GM18526 (cell line): Measurements from ENCODE around the gene CNOT10.

Experiments
- POLR2A ChIP-seq: IDR thresholded peaks from 3 replicates; pipeline ENCODE4 v1.6.1; 2011; ENCODE audit not compliant: insufficient read length; ENCODE audit errors: extremely low read depth

CNOT10 gene

GRCh38 chr3:32725721-32726120 lies 40.7 kb downstream of the CNOT10 start:
- TF ChIP-seq POLR2A = no peak

- no peak for TF ChIP-seq POLR2A
Observed at GRCh38 chr3:32733631-32734229, 48.7 kb downstream of the CNOT10 start.

- TF ChIP-seq POLR2A = no peak
Observed at GRCh38 chr3:32734756-32735155, 49.8 kb downstream of the CNOT10 start.

GRCh38 chr3:32743934-32744333 lies 58.9 kb downstream of the CNOT10 start:
- no peak for TF ChIP-seq POLR2A

GRCh38 chr3:32751377-32751776 lies 66.4 kb downstream of the CNOT10 start:
- no peak for TF ChIP-seq POLR2A

GRCh38 chr3:32755761-32756160 lies 70.8 kb downstream of the CNOT10 start:
- TF ChIP-seq POLR2A = no peak

- no peak for TF ChIP-seq POLR2A
Observed at GRCh38 chr3:32757618-32758374, 72.8 kb downstream of the CNOT10 start.

- TF ChIP-seq POLR2A = no peak
Observed at GRCh38 chr3:32758375-32758753, 73.4 kb downstream of the CNOT10 start.

GRCh38 chr3:32759342-32759741 lies 74.4 kb downstream of the CNOT10 start:
- no peak for TF ChIP-seq POLR2A

- TF ChIP-seq POLR2A = no peak
Observed at GRCh38 chr3:32764481-32764880, 79.5 kb downstream of the CNOT10 start.

- no peak for TF ChIP-seq POLR2A
Observed at GRCh38 chr3:32778389-32778788, 93.4 kb downstream of the CNOT10 start.

GRCh38 chr3:32780071-32780734 lies 95.2 kb downstream of the CNOT10 start:
- TF ChIP-seq POLR2A = no peak

GRCh38 chr3:32780735-32781210 lies 95.8 kb downstream of the CNOT10 start:
- TF ChIP-seq POLR2A = no peak

GRCh38 chr3:32781211-32781968 lies 96.4 kb downstream of the CNOT10 start:
- peak; percentile 31 for TF ChIP-seq POLR2A

GRCh38 chr3:32782407-32782806 lies 97.4 kb downstream of the CNOT10 start:
- no peak for TF ChIP-seq POLR2A

- TF ChIP-seq POLR2A = no peak
Observed at GRCh38 chr3:32791833-32792232, 106.8 kb downstream of the CNOT10 start.
